ENCODE data around the gene ANKRD55.
"Not testable (repeated sequence)": the region's sequence is repeated elsewhere in the genome, so short reads cannot be mapped to it uniquely, and the experiment has no call there.

Gene ANKRD55

DNA sequence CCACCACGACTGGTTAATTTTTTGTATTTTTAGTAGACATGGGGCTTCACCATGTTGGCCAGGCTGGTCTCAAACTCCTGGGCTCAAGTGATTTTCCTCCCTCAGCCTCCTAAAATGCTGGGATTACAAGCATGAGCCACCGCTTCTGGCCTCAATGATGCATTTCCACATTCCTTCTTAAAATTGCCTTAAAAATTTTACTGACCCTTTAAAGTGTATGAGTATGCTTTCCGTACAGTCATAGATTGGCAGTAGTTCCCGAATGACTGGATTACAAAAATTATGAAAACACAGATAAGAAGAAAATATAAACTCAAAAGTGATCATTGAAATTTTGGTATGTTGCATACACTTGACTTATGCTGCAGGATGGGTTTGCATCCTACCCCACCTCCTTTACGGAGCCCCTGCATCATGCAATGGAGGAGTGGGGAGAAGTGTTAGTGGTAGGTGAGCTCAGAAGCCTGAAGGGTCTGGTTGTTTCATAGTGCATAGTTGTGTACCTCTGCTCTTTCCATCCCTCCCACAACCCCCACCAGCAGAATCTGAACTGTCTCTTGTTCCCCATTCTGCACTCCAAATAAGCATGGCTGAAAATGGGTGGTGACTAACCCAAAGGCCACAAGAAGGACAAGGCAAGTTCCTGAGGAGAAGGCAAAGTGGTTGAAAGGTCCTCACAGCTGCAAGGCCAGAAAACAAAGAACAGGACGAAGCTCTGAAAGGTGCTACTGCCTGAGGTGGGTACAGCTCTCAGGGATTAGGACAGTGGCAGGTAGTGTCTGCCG lies 26.8 kb downstream of the ANKRD55 start:
- DNase-seq, result no peak

DNA sequence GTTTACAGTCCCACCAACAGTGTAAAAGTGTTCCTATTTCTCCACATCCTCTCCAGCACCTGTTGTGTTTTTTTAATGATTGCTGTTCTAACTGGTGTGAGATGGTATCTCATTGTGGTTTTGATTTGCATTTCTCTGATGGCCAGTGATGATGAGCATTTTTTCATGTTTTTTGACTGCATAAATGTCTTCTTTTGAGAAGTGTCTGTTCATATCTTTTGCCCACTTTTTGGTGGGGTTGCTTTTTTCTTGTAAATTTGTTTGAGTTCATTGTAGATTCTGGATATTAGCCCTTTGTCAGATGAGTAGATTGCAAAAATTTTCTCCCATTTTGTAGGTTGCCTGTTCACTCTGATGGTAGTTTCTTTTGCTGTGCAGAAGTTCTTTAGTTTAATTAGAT lies 29.2 kb downstream of the ANKRD55 start:
- DNase-seq, result not testable (repeated sequence)

GRCh38 chr5:56202483-56202882 lies 30.6 kb downstream of the ANKRD55 start:
- DNase-seq, result no peak

- DNase-seq, result not testable (repeated sequence)
Observed at GRCh38 chr5:56201762-56202261, 31.3 kb downstream of the ANKRD55 start.

GRCh38 chr5:56200971-56201666 lies 32.0 kb downstream of the ANKRD55 start:
- DNase-seq, result peak; percentile 46 to 69

DNA sequence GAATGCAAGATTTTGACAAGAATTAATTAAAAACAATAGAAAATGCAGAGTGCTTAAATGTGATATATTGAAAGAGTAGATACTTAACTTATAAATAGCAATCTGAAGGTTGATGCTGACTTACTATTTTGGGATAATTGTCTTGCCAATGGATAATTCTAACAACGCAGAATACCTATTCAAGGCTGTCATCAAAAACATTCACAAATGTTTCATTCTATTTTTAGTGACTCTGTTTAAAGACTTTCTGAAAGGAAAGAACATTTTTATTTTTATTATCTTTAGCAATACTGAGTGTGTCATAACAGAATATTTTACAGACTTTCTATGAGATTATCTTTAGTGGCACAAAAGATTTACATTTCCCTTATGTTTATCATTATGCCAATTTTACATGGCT lies 38.1 kb downstream of the ANKRD55 start:
- DNase-seq, result no peak

DNA sequence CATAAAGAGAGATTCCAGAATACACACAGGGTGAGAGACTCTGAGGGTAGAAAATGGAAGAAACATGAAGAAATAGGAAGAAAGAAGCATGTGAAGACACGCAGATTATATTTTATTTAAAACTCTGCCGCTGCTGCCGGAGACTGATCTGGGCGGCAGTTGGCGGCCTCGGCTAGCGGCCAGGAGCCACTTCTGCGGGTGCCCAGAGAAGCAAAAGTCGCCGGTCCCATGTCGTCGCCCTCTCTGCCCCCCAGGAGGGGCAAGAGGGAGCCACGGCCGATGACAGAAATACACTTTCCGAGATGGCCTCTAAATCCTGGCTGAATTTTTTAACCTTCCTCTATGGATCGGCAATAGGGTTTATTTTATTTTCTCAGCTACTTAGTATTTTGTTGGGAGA lies 40.9 kb downstream of the ANKRD55 start:
- no peak for DNase-seq

DNA sequence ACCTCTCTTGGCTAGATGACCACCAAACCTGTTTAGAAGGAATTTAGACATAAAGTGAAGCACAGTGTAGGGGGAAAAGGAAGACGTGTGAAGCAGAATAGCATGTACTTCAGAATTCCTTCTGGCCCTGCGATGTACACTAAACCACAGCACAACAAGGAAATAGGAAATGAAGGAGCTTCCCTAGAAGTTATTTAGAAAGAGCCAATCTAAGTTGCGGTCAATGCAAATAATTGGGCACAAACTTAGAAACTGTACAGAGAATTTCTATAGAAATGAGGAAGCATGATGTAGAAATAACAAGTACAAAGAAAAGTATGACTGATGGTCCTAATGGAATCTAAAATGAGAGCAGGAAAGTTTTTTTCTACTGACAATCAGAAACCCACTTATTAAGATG lies 41.5 kb downstream of the ANKRD55 start:
- peak; percentile 22 to 51 for DNase-seq

- no peak for DNase-seq
Observed at GRCh38 chr5:56190497-56190896, 42.6 kb downstream of the ANKRD55 start.

DNA sequence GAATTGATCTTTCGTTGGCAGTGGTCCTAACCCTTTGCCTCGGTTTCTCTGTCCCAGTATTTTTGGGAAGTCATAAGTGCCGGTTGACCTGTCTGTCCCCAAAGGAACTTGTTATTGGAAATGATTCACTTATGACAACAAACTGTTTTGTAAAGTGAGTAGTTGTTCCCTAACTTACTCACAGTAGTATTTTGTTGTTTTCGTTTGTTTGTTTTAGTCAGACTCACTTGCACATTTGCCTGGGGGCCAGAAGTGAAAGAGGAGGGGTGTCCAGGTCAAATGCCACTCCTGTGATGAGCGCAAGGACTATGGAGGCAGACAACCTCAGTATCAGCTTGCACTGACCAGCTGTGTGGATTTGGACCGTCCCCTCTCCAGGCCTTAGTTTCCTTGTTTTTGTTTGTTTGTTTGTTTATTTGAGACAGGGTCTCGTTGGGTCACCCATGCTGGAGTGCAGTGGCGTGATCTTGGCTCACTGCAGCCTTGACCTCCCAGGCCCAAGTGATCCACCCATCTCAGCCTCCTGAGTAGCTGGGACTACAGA lies 47.3 kb downstream of the ANKRD55 start:
- no peak for DNase-seq

- DNase-seq, result no peak
Observed at GRCh38 chr5:56183506-56183905, 49.6 kb downstream of the ANKRD55 start.

DNA sequence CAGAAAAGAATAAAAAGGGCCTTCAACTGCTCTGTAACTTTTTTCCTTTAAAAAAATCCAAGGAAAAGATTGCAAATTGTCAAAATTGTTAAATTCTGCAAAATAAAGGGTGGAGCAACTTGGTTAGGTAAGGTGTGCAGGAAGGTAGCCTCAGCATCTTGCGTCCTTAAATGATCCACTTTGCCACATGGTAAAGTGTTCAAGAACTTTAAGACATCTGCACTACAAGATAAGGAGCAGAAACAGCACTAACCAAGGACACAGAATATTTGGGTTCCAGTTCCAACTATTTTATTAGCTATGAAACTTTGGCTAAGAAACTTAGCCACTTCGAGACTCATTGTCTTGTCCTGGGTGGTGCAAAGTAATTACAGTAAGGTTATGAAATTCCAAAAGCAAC lies 53.7 kb downstream of the ANKRD55 start:
- no peak for DNase-seq

GRCh38 chr5:56178823-56179222 lies 54.3 kb downstream of the ANKRD55 start:
- DNase-seq, result no peak

- DNase-seq, result no peak
Observed at GRCh38 chr5:56176871-56177533, 56.1 kb downstream of the ANKRD55 start.

DNA sequence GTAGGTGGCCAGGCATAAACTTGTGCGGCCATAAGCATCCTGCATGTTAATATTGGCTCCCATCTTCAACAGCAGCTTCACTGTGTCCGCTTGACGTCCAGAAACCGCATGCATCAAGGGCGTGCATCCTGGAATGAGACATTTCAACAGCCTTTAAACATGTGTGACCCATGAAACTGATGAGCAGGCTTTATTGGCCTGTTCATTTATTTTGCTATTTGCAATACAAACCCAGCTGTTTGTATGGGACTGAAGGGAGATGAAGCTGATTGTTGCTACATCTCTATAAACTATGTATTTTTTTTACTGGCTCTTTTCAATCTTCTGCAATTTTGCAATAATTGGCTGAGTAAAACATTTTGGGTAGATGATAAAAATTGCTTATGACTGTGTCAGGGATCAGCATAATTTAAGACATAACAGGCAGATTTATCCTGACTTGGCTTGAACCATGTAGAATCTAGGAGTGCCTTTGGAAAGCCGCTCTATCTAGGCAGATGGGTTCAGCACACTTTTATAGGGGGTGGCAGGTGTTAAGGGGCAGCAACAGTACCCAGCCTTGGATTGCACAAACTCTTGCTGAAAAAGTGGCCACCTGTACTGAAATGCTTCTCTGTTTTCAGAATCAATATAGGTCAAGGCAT lies 56.9 kb downstream of the ANKRD55 start:
- DNase-seq, result no peak

- peak in 1 of 2 experiments; percentile 9 for DNase-seq
Observed at GRCh38 chr5:56175488-56175887, 57.6 kb downstream of the ANKRD55 start.

DNA sequence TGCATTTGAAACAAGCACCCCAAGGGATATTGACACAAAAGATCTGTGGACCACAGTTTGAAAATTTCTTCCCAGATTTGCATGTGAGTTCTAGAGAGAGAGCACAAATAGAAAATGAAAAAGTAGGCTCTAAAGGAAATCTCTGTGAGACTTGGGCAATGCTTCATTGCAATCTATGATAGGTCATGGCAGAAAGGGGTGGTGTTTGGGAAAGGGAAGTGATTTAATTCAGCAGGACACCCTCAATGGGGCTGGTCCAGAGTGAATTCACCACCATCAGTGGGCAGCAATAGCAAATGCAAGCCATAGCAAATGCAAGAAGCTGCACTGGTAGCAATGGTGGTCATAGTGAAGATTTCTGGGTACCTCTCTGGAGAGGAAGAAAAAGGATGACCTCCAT lies 58.1 kb downstream of the ANKRD55 start:
- DNase-seq, result no peak

GRCh38 chr5:56172241-56172640 lies 60.9 kb downstream of the ANKRD55 start:
- peak; percentile 15 to 23 for DNase-seq

DNA sequence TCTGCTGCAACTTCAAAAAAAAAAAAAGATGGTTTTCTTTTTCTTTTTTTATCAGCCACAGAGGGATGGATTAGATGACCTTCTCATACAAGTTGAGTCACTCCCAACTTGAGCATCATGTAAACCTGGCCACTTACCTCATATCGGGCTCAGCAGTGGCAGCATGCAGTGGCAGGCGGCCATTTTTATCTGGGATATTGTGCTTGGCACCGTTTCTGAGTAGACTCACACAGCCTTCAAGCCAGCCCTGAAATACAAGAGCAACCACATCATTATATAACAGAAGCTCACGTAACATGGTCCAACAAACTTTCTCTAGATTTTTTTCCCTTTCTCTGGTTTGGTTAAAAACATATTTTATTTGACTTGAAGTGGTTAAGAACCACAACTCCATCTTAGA lies 62.6 kb downstream of the ANKRD55 start:
- no peak for DNase-seq

DNA sequence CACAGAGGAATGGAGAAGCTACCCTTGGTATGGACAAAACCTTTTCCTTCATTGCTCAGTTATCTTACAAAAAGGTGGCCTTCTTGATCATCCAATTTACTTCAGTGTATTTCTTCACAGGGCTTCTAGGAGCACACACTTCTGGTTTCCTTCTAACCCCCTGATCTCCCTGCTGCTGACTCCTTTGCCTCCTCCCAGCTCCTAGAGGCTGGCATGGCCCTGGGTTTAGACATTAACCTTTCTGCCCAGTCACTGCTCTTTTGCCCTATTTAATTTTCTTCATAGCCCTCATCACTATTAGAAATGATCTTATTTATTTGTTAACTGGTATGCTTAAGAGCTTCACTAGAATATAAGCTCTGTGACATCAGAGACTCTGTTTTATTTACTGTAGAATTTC lies 63.2 kb downstream of the ANKRD55 start:
- no peak for DNase-seq

GRCh38 chr5:56169281-56169680 lies 63.8 kb downstream of the ANKRD55 start:
- DNase-seq, result no peak

DNA sequence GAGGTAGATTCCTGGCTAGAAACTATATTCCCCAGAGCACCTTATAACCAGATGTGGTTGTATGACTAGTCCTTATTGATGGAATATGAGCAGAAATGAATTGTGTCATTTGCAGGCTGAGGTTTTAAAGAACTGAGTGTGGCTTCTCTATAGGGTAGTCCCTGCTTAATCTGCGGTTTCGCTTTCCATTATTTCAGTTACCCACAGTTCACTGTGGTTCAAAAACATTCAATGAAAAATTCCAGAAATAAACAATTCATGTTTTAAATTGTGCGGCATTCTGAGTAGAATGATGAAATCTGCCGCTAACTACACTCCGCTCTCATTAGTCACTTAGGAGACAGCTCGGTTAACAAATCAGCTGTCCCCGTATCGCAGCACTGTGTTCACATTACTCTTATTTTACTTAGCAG lies 65.1 kb downstream of the ANKRD55 start:
- DNase-seq, result no peak

- DNase-seq, result no peak
Observed at GRCh38 chr5:56167519-56167918, 65.6 kb downstream of the ANKRD55 start.

Data from AML-193 (cell line).